GM19463 (cell line): ENCODE data around the gene SERINC4.

Experiments
- ATAC-seq: cut with Tn5 transposase; IDR thresholded peaks from one replicate; pipeline ENCODE4 v1.9.1; 2021; ENCODE audit warnings: mild to moderate bottlenecking, moderate library complexity; ENCODE audit not compliant: unreplicated experiment

Gene SERINC4

GRCh38 chr15:43763819-43764446, 36.1 kb downstream of the SERINC4 start:
- no peak for ATAC-seq

DNA sequence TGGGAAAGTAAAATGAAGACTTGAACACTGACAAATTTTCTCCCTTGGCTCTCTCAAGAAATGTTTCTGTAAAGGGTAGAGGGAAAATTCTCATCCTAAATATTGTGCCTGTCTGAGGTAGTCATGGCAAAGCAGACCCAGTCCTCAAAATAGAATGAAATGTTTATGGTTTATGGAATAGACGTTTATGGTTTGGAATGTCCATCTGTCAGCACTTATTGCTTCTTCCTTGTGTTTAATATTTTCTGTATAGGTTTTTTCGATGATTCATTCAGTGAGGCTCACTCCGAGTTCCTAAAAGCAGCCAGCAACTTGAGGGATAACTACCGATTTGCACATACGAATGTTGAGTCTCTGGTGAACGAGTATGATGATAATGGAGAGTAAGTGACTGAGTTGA, 37.2 kb downstream of the SERINC4 start:
- no peak for ATAC-seq

DNA sequence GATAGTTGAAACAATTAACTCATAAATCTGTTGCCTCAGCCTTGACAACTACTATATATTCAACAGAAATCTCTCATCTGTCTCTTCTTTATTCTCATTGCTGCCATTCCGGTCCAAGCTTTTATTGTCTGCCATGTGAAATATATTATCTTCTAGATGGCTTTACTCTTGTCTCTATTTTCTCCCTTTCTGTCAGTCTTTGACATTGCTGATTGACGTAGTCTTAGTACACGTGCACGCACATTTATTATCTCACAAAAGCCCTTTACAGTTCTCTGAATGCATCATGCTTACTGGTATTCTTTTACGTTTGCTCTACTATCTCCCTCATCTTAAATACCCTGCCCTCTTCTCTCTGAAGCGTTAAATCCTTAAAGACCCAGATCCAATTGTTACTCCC, 48.1 kb downstream of the SERINC4 start:
- ATAC-seq: no peak

- ATAC-seq: no peak
Measured at GRCh38 chr15:43749690-43750345, 50.2 kb downstream of the SERINC4 start.

DNA sequence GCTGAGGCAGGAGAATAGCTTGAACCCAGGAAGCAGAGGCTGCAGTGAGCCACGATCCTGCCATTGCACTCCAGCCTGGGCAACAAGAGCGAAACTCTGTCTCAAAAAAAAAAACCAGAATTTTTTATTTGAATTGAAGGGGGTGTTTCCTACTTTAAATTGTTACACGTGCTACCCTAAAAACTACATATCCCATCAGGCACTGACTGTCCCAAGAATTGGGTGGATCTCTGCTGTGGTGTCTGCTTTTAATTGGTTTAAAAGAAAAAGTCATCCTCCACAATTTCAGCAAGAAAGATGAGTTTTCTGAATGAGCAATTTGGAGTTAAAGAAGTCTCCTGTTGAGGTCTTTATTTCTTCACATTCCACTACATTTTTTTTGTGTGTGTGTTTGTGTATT, 51.6 kb downstream of the SERINC4 start:
- no peak for ATAC-seq

DNA sequence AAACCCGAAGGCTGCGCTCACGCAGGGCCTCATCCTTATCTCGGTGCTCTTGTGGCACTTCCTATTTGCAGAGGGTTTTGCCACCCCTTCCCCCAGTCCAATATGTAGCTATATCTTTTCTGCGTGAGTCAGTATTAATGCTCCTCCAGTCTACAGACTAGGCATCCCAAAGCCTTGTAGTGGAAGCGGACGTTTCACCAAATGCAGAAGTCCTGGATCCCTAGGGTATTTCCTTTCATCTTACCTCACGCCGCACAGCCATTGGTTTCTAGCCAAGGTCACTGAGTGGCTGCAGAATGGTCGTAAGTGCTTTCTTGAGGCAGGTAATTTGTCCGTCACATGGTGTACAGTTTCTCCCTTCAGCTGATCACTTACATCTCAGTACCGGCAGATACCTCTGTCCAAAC, 53.1 kb downstream of the SERINC4 start:
- ATAC-seq: peak; percentile 15

DNA sequence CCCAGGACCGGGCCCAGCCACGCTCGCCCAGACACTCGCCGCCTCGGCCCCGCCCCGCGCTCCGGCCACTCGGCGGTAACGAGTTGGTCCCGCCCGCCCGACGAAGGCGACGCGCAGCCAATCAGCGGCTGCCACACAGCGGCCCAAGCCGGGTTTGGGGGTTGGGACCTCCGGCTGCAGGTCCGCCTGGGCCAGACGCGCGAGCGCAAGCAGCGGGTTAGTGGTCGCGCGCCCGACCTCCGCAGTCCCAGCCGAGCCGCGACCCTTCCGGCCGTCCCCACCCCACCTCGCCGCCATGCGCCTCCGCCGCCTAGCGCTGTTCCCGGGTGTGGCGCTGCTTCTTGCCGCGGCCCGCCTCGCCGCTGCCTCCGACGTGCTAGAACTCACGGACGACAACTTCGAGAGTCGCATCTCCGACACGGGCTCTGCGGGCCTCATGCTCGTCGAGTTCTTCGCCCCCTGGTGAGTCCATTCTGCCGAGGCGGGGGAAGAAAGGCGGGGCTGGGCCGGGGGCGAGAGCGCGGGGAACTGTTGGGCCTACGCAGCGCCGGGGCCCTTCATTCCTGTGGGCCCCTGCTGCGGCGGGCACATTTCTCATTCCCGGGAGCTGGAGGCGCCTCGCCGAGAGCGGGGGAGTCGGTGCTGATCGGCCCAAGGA, 53.6 kb downstream of the SERINC4 start, which contains the start of gene PDIA3:
TSS of gene PDIA3 (plus strand) at position 194 of the 658 bp plus-strand sequence. CDS start at position 296, 102 bp downstream.
- peak; percentile 84 for ATAC-seq
